Left lobe of liver (tissue), 2 donors: Measurements from ENCODE around the gene MTFMT. TPM values are rescaled to one million over a fixed set of nuclear protein-coding genes. Genes with fewer than 3 reads are reported as not detected.

ENCODE experiments used
- ATAC-seq: fragments of 200-7000 bp; cut with Tn5 transposase; one replicate; pipeline ENCODE4 v1.9.1; 2020; ENCODE audit warnings: mild to moderate bottlenecking, moderate library complexity
- DNase-seq: peaks from one replicate; pipeline ENCODE4 v3.0.0-alpha.2; 2020; ENCODE audit warnings: low spot score
- total RNA-seq: library from RNA; stranded (reverse); gene quantifications from one replicate; pipeline ENCODE4 v1.2.1, GENCODE V29; 2021
- donor health status: DM: no; HTN: no; CAD: no; lungs with moderate emphysema.
- donor health status: DM: no; HTN: yes; CAD: no.

The MTFMT gene
- total RNA-seq, 1 donor from 2014 or later: 9.9 TPM

- ATAC-seq (no peak), DNase-seq (no peak)
Observed at GRCh38 chr15:65060641-65061397, 31.4 kb upstream of the MTFMT start.

GRCh38 chr15:65059931-65060596 lies 30.6 kb upstream of the MTFMT start:
- no peak for ATAC-seq
- DNase-seq: no peak

GRCh38 chr15:65059369-65059750 lies 29.9 kb upstream of the MTFMT start:
- ATAC-seq (no peak), DNase-seq (no peak)

- no peak for ATAC-seq
- no peak for DNase-seq
Observed at GRCh38 chr15:65058394-65059368, 29.2 kb upstream of the MTFMT start.

- no peak for DNase-seq
- ATAC-seq: no peak
Observed at GRCh38 chr15:65057549-65057940, 28.1 kb upstream of the MTFMT start.

- ATAC-seq: peak; percentile 9
- no peak for DNase-seq
Observed at GRCh38 chr15:65056868-65057548, 27.6 kb upstream of the MTFMT start.

- no peak for DNase-seq
- no peak for ATAC-seq
Observed at GRCh38 chr15:65056106-65056505, 26.7 kb upstream of the MTFMT start.

GRCh38 chr15:65055201-65055870 lies 25.9 kb upstream of the MTFMT start:
- DNase-seq (peak; percentile 90), ATAC-seq (peak; percentile 84)

- ATAC-seq: peak; percentile 89
- DNase-seq: peak; percentile 84
Observed at GRCh38 chr15:65054333-65055200, 25.1 kb upstream of the MTFMT start.

- DNase-seq (no peak), ATAC-seq (no peak)
Observed at GRCh38 chr15:65052956-65053355, 23.5 kb upstream of the MTFMT start.

- no peak for ATAC-seq
- no peak for DNase-seq
Observed at GRCh38 chr15:65051266-65051665, 21.8 kb upstream of the MTFMT start.

GRCh38 chr15:65050270-65050669 lies 20.8 kb upstream of the MTFMT start:
- DNase-seq (no peak), ATAC-seq (no peak)

GRCh38 chr15:65049418-65049840 lies 20.0 kb upstream of the MTFMT start:
- DNase-seq (peak; percentile 63), ATAC-seq (no peak)

GRCh38 chr15:65048241-65048640 lies 18.8 kb upstream of the MTFMT start:
- no peak for DNase-seq
- no peak for ATAC-seq

GRCh38 chr15:65044724-65045481 lies 15.5 kb upstream of the MTFMT start, which contains the start of gene SLC51B:
SLC51B (plus strand) TSS chr15:65045387; CDS start chr15:65050005, 4,618 bp downstream.
- ATAC-seq: peak; percentile 94
- DNase-seq: peak; percentile 84

GRCh38 chr15:65044218-65044617 lies 14.8 kb upstream of the MTFMT start:
- ATAC-seq: peak; percentile 66
- peak; percentile 69 for DNase-seq

- DNase-seq (no peak), ATAC-seq (no peak)
Observed at GRCh38 chr15:65042776-65043327, 13.4 kb upstream of the MTFMT start.

- DNase-seq: no peak
- no peak for ATAC-seq
Observed at GRCh38 chr15:65041787-65042186, 12.3 kb upstream of the MTFMT start.
